Astrocyte of the spinal cord (primary cell): ENCODE data around the gene GORASP1.

Experiments
- DNase-seq: peaks from one replicate; pipeline ENCODE4 v3.0.0; 2011; ENCODE audit warnings: low read depth, low spot score
- H3K4me3 ChIP-seq: 2 replicates; pipeline ENCODE4 v1.5.1; 2011; ENCODE audit warnings: low read depth, mild to moderate bottlenecking, low read length, moderate library complexity
- in situ Hi-C: cut with HindIII; loops from 2 replicates; pipeline ENCODE4 v1.10.0; 2017; ENCODE audit warnings: low sequenced_read_pairs
- TF ChIP-seq, protein P1 (sequence below): IDR thresholded peaks from 2 replicates; pipeline ENCODE4 v1.5.1; 2012; ENCODE audit warnings: low read depth, mild to moderate bottlenecking, low read length, inconsistent platforms

The GORASP1 gene

GRCh38 chr3:39130693-39131265 is 23.4 kb upstream of the GORASP1 start:
- no peak for DNase-seq
- in situ Hi-C loops: no loop called here
- H3K4me3 ChIP-seq: no peak overlapping the region
- TF ChIP-seq, protein P1, sequence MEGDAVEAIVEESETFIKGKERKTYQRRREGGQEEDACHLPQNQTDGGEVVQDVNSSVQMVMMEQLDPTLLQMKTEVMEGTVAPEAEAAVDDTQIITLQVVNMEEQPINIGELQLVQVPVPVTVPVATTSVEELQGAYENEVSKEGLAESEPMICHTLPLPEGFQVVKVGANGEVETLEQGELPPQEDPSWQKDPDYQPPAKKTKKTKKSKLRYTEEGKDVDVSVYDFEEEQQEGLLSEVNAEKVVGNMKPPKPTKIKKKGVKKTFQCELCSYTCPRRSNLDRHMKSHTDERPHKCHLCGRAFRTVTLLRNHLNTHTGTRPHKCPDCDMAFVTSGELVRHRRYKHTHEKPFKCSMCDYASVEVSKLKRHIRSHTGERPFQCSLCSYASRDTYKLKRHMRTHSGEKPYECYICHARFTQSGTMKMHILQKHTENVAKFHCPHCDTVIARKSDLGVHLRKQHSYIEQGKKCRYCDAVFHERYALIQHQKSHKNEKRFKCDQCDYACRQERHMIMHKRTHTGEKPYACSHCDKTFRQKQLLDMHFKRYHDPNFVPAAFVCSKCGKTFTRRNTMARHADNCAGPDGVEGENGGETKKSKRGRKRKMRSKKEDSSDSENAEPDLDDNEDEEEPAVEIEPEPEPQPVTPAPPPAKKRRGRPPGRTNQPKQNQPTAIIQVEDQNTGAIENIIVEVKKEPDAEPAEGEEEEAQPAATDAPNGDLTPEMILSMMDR: no peak

- H3K4me3 ChIP-seq: no peak overlapping the region
- in situ Hi-C loops: no loop called here
- TF ChIP-seq, protein P1: no peak
- no peak for DNase-seq
Measured at GRCh38 chr3:39130026-39130425, 22.6 kb upstream of the GORASP1 start.

DNA sequence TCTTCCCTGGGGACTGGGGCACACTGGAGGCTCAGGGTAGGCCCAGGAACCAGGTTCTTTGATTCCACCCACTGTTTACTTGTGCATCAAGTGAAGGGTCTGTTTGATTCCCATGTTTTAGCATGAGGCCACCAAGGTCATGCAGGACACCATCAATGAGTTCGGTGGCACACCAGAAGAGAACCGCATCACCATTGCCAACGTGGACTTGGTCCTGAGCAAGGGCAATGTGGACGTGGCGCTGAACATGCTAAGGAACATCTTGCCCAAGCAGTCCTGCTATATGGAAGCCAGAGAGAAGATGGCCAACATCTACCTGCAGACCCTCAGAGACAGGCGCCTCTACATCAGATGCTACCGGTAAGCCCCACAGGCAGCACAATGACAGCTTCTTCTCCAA is 21.5 kb upstream of the GORASP1 start:
- no peak overlapping the region for H3K4me3 ChIP-seq
- in situ Hi-C loops: no loop called here
- TF ChIP-seq, protein P1: no peak
- no peak for DNase-seq

GRCh38 chr3:39127908-39128304 is 20.5 kb upstream of the GORASP1 start:
- TF ChIP-seq, protein P1: no peak
- H3K4me3 ChIP-seq: no peak overlapping the region
- DNase-seq: no peak
- in situ Hi-C loops: no loop called here

DNA sequence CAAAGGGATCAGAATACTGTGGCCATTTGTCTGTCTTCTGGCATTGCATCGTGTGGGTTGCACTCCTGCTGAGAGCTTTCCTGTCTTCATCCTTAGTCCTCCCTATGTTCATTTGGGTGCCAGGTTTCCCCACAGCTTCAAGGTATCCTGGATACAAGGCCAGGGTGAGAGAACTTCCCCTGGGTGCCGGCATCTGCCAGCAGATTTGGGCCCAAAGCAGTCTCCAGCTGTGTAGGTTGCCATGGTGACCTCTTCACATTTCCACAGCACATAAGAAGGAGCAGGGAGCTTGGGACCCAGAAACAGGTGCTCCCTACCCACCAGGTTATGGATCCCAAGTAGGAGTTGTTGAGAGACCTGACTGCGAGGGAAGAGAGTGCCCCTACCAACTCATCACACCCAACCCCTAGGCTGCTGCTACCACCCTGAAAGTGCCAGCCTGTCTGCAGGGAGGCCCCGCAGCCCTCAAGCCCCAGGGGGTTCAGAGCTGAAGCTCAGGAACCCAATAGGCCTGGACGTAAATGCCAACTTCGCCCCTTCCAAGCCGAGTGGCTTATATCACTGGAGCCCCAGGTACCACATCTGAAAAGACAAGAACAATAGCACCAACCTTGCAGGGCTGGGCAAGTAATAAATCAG is 20.0 kb upstream of the GORASP1 start:
- DNase-seq: no peak
- TF ChIP-seq, protein P1: no peak
- in situ Hi-C loops: no loop called here
- H3K4me3 ChIP-seq: no peak overlapping the region

- no peak overlapping the region for H3K4me3 ChIP-seq
- DNase-seq: peak; percentile 61
- in situ Hi-C loops: no loop called here
- TF ChIP-seq, protein P1: peak; percentile 74
Measured at GRCh38 chr3:39126532-39127071, 19.2 kb upstream of the GORASP1 start.
